Subcutaneous abdominal adipose tissue (tissue), 5 donors: Measurements from ENCODE around the gene TTC39B.
A peak's percentile ranks its signal among the peaks of the same experiment; 100 is the strongest.

Experiments
- H3K27ac ChIP-seq: one replicate; pipeline ENCODE4 v1.7.0; 2013; ENCODE audit warnings: low read depth, mild to moderate bottlenecking, inconsistent platforms, low read length, moderate library complexity
- H3K27me3 ChIP-seq, 5 donors: one replicate each; pipeline ENCODE4 v1.7.0; 2013; ENCODE audit warnings: low read length in 5 of 5, inconsistent platforms in 1 of 5; ENCODE audit not compliant: control insufficient read depth in 5 of 5, insufficient read depth in 4 of 5
- H3K36me3 ChIP-seq, 5 donors: one replicate each; pipeline ENCODE4 v1.7.0; 2013; ENCODE audit warnings: low read length in 5 of 5; ENCODE audit not compliant: control insufficient read depth in 5 of 5, insufficient read depth in 5 of 5
- H3K4me1 ChIP-seq, 5 donors: one replicate each; pipeline ENCODE4 v1.7.0; 2013; ENCODE audit warnings: low read length in 5 of 5, mild to moderate bottlenecking in 3 of 5, moderate library complexity in 1 of 5; ENCODE audit not compliant: control insufficient read depth in 5 of 5, insufficient read depth in 5 of 5
- H3K4me3 ChIP-seq, 5 donors: one replicate each; pipeline ENCODE4 v1.7.0; 2013; ENCODE audit warnings: low read length in 5 of 5, low read depth in 1 of 5
- H3K9ac ChIP-seq, 5 donors: one replicate each; pipeline ENCODE4 v1.7.0; 2013; ENCODE audit warnings: low read length in 5 of 5, mild to moderate bottlenecking in 4 of 5, moderate library complexity in 3 of 5
- H3K9me3 ChIP-seq, 5 donors: one replicate each; pipeline ENCODE4 v1.7.0; 2013; ENCODE audit warnings: low read length in 5 of 5; ENCODE audit not compliant: control insufficient read depth in 5 of 5
- donor health status: healthy.
- donor health status: healthy.
- donor health status: healthy.
- donor health status: healthy.
- donor health status: healthy.

The TTC39B gene

DNA sequence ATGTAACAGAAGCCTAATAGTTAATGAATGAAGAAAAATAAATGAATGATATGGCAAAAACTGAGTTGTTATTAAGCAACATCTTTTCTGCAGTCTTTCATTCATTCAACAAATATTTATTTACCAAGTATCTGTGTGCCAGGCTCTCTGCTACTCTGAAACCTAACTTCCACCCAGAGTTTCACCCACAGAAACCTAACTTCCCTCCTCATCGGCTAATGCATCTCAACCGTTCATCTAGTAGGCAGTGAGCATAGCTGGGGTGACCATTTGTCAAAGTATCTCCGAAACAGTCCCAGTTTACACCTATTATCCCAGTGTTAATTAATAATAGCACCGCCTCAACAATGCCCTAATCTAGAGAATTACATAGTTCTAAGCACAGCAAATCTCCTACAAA, 1.5 kb downstream of the TTC39B start:
- no peaks in the 10 kb centered on the region for H3K36me3 ChIP-seq
- peak overlapping the region; percentile 70 to 92 (median 90) for H3K4me3 ChIP-seq
- H3K4me1 ChIP-seq = peaks cover 3 to 22% (median 17%) of the 10 kb centered on the region in 5 donors
- H3K9me3 ChIP-seq = no peaks in the 10 kb centered on the region
- H3K27me3 ChIP-seq = no peaks in the 10 kb centered on the region
- H3K27ac ChIP-seq = peak overlapping the region; percentile 55
- peak overlapping the region in 1 of 5 donors; percentile 81 for H3K9ac ChIP-seq

DNA sequence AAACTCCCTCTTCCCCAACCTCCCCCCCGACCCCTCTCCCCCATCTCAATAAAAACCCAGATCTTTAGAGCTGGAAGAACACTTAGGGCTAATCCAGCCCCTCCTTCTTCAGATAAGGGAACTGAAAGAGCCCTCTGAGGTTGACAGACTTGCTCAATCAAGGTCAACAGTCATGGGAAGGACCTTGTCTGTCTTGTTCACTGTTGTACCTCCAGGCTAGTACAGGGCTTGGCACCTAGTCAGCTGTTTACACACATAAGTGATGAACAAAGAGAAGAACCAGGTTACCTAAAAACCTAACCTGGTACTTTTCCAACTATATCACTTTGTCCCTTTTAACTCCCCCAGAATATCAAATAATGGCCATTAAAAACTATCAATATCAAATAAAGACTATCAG, 2.4 kb downstream of the TTC39B start:
- Histone ChIP-seq H3K36me3 (no peaks in the 10 kb centered on the region), H3K27me3 (no peaks in the 10 kb centered on the region), H3K4me1 (peaks cover 3 to 27% (median 18%) of the 10 kb centered on the region in 5 donors), H3K27ac (no peak overlapping the region), H3K4me3 (no peak overlapping the region), H3K9me3 (no peaks in the 10 kb centered on the region), H3K9ac (no peak overlapping the region)

DNA sequence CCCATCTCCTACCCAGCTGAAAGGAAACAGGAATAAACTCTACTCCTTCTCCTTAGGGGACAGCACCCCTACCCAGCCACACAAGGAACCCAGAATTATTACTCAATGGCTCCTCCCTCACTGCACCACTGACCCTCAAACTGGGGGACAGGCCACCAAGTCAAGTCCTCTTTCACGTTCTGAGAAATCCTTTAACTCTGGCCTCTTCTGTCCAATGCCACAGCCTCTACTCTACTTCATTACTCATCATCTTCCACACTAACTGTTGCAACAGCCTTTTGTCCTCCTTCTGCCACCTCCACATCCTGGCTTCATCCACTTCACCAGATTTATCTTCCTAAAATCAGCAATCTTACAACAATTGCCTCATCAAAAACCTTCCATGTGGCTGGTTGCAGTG, 6.8 kb downstream of the TTC39B start:
- H3K4me1 ChIP-seq = peaks cover 0 to 28% (median 15%) of the 10 kb centered on the region in 5 donors
- no peak overlapping the region for H3K4me3 ChIP-seq
- no peaks in the 10 kb centered on the region for H3K36me3 ChIP-seq
- no peaks in the 10 kb centered on the region for H3K27me3 ChIP-seq
- no peaks in the 10 kb centered on the region for H3K9me3 ChIP-seq
- no peak overlapping the region for H3K27ac ChIP-seq
- H3K9ac ChIP-seq = no peak overlapping the region

DNA sequence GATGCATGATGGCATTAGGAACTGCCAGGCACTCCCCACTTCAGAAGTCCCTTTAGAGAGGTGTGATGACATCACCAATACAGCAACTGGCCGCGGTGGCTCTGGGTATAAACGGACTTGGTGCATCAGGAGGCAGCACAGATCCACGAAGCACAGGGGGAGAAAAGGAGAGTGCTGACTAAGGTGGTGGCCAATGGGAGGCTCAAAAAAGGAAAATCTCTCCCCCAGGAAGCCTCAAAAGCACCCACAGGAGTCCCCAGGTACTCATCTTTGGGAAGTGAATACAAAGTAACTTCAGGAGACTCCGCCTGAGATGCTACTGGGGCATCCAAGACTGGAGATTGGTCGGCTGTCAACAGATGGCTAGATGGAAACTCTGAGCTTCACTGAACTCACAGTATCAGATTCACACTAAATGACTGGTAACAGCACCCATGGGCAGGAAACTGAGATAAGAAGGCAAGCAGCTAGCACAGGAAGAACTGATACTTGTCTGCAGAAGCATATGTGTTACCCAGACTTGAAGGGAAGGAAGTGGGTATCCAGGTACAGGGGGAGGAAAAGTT, 7.6 kb downstream of the TTC39B start:
- Histone ChIP-seq H3K4me3 (no peak overlapping the region), H3K36me3 (no peaks in the 10 kb centered on the region), H3K27ac (no peak overlapping the region), H3K9me3 (no peaks in the 10 kb centered on the region), H3K4me1 (peaks cover 0 to 30% (median 15%) of the 10 kb centered on the region in 5 donors), H3K27me3 (no peaks in the 10 kb centered on the region), H3K9ac (no peak overlapping the region)

DNA sequence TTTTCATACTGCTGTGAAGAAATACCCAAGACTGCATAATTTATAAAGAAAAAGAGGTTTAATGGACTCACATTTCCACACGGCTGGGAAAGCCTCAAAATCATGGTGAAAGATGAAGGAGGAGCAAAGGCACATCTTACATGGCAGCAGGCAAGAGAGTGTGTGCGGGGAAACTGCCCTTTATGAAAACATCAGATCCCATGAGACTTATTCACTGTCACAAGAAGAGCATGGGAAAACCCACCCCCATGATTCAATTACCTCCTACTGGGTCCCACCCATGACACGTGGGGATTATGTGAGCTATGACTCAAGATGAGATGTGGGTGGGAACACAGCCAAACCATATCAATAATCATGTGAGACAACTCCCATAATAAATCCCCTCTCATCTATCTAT, 8.7 kb downstream of the TTC39B start:
- Histone ChIP-seq H3K27ac (no peak overlapping the region), H3K4me3 (no peak overlapping the region)

DNA sequence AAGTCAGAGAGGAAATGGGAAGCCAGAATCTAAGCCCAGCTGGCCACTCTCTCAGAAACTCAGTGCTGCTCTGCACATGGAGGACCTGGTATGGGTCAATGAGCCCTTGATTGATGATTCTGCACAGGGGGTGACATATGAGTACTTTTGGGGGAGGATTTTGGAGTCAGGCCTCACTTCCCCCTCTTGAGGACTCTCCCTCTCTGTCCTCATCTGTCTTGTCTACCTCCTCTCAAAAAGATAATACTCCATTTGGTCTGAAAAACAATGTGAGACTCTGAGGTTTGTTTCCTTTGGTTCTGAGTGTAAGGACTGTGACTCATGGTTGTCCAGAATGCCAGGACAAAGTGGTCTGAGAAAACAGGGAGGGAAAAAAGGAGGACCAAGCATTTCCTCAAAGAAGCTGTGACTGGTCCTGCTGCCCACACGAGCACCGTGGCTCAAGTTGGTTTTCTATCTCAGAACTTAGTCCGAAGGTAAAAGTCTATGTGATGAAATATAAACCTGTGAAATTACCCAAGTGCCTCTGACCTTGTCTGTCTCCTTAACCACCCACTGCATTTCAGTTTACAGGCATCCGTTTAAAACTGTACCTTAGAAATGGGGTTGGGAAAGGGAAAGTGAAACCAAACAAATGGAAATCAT, 11.1 kb downstream of the TTC39B start:
- H3K36me3 ChIP-seq = no peaks in the 10 kb centered on the region
- peak overlapping the region; percentile 89 for H3K27ac ChIP-seq
- H3K4me3 ChIP-seq = peak overlapping the region; percentile 63 to 79 (median 67)
- no peaks in the 10 kb centered on the region for H3K9me3 ChIP-seq
- no peaks in the 10 kb centered on the region for H3K27me3 ChIP-seq
- peak overlapping the region; percentile 45 to 71 (median 57) for H3K9ac ChIP-seq
- peaks cover 0 to 34% (median 24%) of the 10 kb centered on the region in 5 donors for H3K4me1 ChIP-seq

More for the DNA sequence above, 8.7 kb downstream of the TTC39B start:
- Histone ChIP-seq H3K9me3 (no peaks in the 10 kb centered on the region), H3K9ac (no peak overlapping the region), H3K27me3 (no peaks in the 10 kb centered on the region), H3K4me1 (peaks cover 0 to 34% (median 23%) of the 10 kb centered on the region in 5 donors), H3K36me3 (no peaks in the 10 kb centered on the region)

DNA sequence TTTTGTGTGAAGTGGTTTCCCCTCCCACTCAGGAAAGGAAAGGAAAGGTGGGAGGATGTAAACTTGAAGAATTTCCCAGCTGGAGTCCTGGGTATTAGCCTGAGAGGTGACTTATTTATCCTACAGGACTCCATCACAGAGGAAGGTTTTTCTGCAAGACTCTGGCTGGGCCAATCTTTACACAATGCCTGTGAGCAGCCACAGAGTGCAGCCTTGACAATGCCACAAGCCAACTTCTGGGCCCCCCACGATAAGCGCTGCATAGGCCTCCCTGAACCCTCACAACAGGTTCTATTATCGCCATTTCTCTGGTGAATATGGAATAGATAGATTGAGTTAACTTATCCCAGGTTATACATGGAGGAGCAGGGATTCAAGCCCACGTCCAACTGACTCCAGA, 12.4 kb downstream of the TTC39B start:
- H3K9me3 ChIP-seq = no peaks in the 10 kb centered on the region
- no peaks in the 10 kb centered on the region for H3K27me3 ChIP-seq
- no peaks in the 10 kb centered on the region for H3K36me3 ChIP-seq
- H3K4me1 ChIP-seq = peaks cover 0 to 29% (median 24%) of the 10 kb centered on the region in 5 donors
- peak overlapping the region; percentile 27 for H3K27ac ChIP-seq
- no peak overlapping the region for H3K4me3 ChIP-seq
- H3K9ac ChIP-seq = no peak overlapping the region

DNA sequence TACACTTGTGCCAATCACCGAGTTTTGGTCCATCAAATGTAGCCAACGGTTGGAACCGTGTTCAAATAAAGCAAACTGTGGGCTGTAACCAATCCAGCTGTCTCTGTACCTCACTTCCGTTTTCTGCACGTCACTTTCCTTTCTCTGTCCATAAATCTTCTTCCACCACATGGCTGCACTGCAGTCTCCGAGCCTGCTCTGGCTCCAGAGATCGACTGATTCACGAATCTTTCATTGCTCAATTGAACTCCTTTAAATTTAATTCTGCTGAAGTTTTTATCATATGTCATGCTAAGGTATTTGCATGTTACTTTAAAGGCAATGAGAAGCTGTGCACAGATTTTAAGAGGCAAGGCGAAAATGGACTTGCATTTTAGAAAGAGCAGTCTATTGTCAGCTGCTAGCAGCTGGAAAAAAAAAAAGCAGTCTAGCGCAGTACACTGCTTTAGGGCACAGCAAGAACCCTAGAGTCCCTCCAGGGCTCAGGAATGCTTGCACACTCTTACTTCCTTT, 13.2 kb downstream of the TTC39B start:
- no peaks in the 10 kb centered on the region for H3K36me3 ChIP-seq
- peak overlapping the region; percentile 27 for H3K27ac ChIP-seq
- no peaks in the 10 kb centered on the region for H3K27me3 ChIP-seq
- peak overlapping the region; percentile 0 to 58 (median 37) for H3K4me3 ChIP-seq
- H3K9ac ChIP-seq = peak overlapping the region in 1 of 5 donors; percentile 13
- peaks cover 0 to 26% (median 24%) of the 10 kb centered on the region in 5 donors for H3K4me1 ChIP-seq
- H3K9me3 ChIP-seq = no peaks in the 10 kb centered on the region

DNA sequence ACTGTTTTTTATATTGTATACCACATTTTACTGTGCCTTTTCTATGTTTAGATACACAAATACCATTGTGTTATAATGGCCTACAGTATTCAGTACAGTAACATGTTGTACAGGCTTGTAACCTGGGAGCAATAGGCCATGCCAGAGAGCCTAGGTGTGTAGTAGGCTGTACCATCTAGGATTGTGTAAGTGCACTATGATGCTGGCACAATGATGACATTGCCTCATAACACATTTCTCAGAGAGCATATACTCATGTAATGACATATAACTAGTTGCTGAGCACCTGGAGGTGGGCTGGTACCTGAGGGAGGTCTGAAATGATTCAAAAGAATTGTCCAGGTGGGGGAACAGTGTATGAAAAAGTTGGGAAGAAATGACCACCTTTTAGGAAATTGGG, 13.9 kb downstream of the TTC39B start:
- Histone ChIP-seq H3K27ac (no peak overlapping the region), H3K4me3 (peak overlapping the region in 1 of 5 donors; percentile 8), H3K27me3 (no peaks in the 10 kb centered on the region), H3K4me1 (peaks cover 0 to 26% (median 24%) of the 10 kb centered on the region in 5 donors), H3K36me3 (no peaks in the 10 kb centered on the region), H3K9me3 (peaks cover 0 to 4% (median 0%) of the 10 kb centered on the region in 5 donors), H3K9ac (no peak overlapping the region)

DNA sequence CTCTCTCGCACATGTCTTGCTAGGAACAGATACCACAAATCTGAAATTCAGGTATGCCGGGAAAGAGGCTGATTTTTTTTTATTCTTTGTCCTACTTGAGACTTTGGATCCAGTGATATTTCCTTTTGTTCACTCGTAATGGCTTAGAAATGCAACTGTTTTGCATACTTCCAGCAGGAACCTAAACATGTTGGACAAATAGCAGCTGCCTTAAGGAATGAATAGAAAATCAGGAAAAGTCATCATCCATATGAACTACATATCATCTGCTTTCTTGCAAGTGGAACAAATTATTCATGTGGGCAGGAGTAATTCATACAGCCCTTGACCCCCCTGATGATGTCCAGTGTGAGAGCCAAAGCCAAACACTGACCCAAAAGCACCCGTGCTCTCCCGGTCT, 17.4 kb downstream of the TTC39B start:
- H3K4me3 ChIP-seq = no peak overlapping the region
- no peaks in the 10 kb centered on the region for H3K27me3 ChIP-seq
- H3K9ac ChIP-seq = no peak overlapping the region
- peaks cover 0 to 4% (median 0%) of the 10 kb centered on the region in 5 donors for H3K9me3 ChIP-seq
- no peak overlapping the region for H3K27ac ChIP-seq
- H3K36me3 ChIP-seq = no peaks in the 10 kb centered on the region
- H3K4me1 ChIP-seq = peaks cover 0 to 10% (median 9%) of the 10 kb centered on the region in 5 donors
